SK-N-SH (cell line): Measurements from ENCODE around the gene ASXL2. TPM values are rescaled to one million over a fixed set of nuclear protein-coding genes. Genes with fewer than 3 reads are reported as not detected.

ENCODE experiments used
- CTCF ChIA-PET: fragments of 300-600, 350-600 bp; formaldehyde crosslinking; extraction: SDS; loops from one replicate; lab custom pipeline; 2021; lab: Yijun Ruan, JAX
- POLR2A ChIA-PET: fragments of 350-600 bp; sonication (Branson Sonifier 250); formaldehyde crosslinking; extraction: SDS; loops from one replicate; lab custom pipeline; 2020; ENCODE audit warnings: antibody characterized with exemption, inconsistent platforms; lab: Yijun Ruan, JAX
- DNase-seq: peaks from one replicate; pipeline ENCODE4 v3.0.0; 2012
- H2AFZ ChIP-seq: fragments of 200-600 bp; sonication (generic); 2 replicates; pipeline ENCODE4 v1.8.1; 2016; ENCODE audit warnings: antibody characterized with exemption, mild to moderate bottlenecking, low read depth
- H3F3A ChIP-seq: fragments of 200-600 bp; sonication (generic); replicated peaks from 2 replicates; pipeline ENCODE3; 2016; ENCODE audit warnings: antibody characterized with exemption, mild to moderate bottlenecking; ENCODE audit not compliant: insufficient read depth
- H3K27ac ChIP-seq, 2 experiments: fragments of 200-500 bp in 1 of 2; fragments of 200-600 bp in 1 of 2; sonication (Bioruptor generic) in 1 of 2; sonication (generic), shearing (Covaris generic) in 1 of 2; 2 replicates each; pipeline versions ENCODE4 v1.5.1 to v1.6.1; 2014 to 2016; ENCODE audit warnings: low read depth in 2 of 2, inconsistent platforms in 1 of 2, low read length in 1 of 2, mild to moderate bottlenecking in 1 of 2, mixed read lengths in 1 of 2
- H3K27me3 ChIP-seq: fragments of 200-600 bp; sonication (generic), shearing (Covaris generic); 2 replicates; pipeline ENCODE4 v1.6.1; 2016; ENCODE audit warnings: mixed run types; ENCODE audit not compliant: insufficient read depth
- H3K36me3 ChIP-seq, 2 experiments: fragments of 200-500 bp in 1 of 2; fragments of 200-600 bp in 1 of 2; sonication (Bioruptor generic) in 1 of 2; sonication (generic) in 1 of 2; replicated peaks in 1 of 2; 2 replicates each; pipeline versions ENCODE3 to v1.5.1; 2014 to 2016; ENCODE audit warnings: low read length in 1 of 2, mild to moderate bottlenecking in 1 of 2; ENCODE audit not compliant: insufficient read depth in 2 of 2, control insufficient read depth in 1 of 2
- H3K4me1 ChIP-seq, 2 experiments: fragments of 200-500 bp in 1 of 2; fragments of 200-600 bp in 1 of 2; sonication (Bioruptor generic) in 1 of 2; sonication (generic), shearing (Covaris generic) in 1 of 2; 2 replicates each; pipeline versions ENCODE4 v1.5.1 to v1.6.1; 2014 to 2016; ENCODE audit warnings: low read depth in 1 of 2, low read length in 1 of 2, mixed run types in 1 of 2; ENCODE audit not compliant: insufficient read depth in 2 of 2, control insufficient read depth in 1 of 2
- H3K4me2 ChIP-seq: fragments of 200-600 bp; sonication (generic), shearing (Covaris generic); 2 replicates; pipeline ENCODE4 v1.6.1; 2017; ENCODE audit warnings: mixed run types
- H3K4me3 ChIP-seq, 2 experiments: fragments of 200-500 bp in 1 of 2; fragments of 200-600 bp in 1 of 2; sonication (Bioruptor generic) in 1 of 2; sonication (generic), shearing (Covaris generic) in 1 of 2; 2 replicates each; pipeline versions ENCODE4 v1.5.1 to v1.8.1; 2014 to 2016; ENCODE audit warnings: low read depth in 2 of 2, inconsistent platforms in 1 of 2, low read length in 1 of 2, mild to moderate bottlenecking in 1 of 2, mixed read lengths in 1 of 2, moderate library complexity in 1 of 2
- H3K79me2 ChIP-seq: fragments of 200-600 bp; sonication (generic); 2 replicates; pipeline ENCODE4 v1.8.1; 2017; ENCODE audit warnings: mild to moderate bottlenecking; ENCODE audit not compliant: insufficient read depth
- H3K9ac ChIP-seq: fragments of 200-600 bp; sonication (generic); 2 replicates; pipeline ENCODE4 v1.6.1; 2017; ENCODE audit warnings: mixed run types
- H3K9me2 ChIP-seq: fragments of 200-600 bp; sonication (generic); 2 replicates; pipeline ENCODE4 v1.6.1; 2017; ENCODE audit warnings: mixed run types
- H3K9me3 ChIP-seq: fragments of 200-600 bp; sonication (generic); 2 replicates; pipeline ENCODE4 v1.6.1; 2017; ENCODE audit warnings: mixed run types, mild to moderate bottlenecking, moderate library complexity
- H4K20me1 ChIP-seq: fragments of 200-600 bp; sonication (generic); 2 replicates; pipeline ENCODE4 v1.6.1; 2017; ENCODE audit warnings: mild to moderate bottlenecking, mixed run types; ENCODE audit not compliant: insufficient read depth
- CHD2 ChIP-seq: fragments of 150-350 bp; IDR thresholded peaks from 2 replicates; pipeline ENCODE4 v1.6.1; 2018; ENCODE audit warnings: low read length; ENCODE audit not compliant: partially characterized antibody
- EP300 ChIP-seq, 2 experiments: IDR thresholded peaks; 2 replicates each; pipeline versions ENCODE4 v1.4.0 to v1.6.1; 2012; ENCODE audit warnings: borderline replicate concordance in 1 of 2, low read depth in 1 of 2, low read length in 1 of 2
- FOXM1 ChIP-seq: IDR thresholded peaks from 2 replicates; pipeline ENCODE4 v1.4.0; 2012; ENCODE audit warnings: low read depth, mild to moderate bottlenecking
- GABPA ChIP-seq: IDR thresholded peaks from 2 replicates; pipeline ENCODE4 v1.4.0; 2012; ENCODE audit warnings: low read depth, mild to moderate bottlenecking
- MAX ChIP-seq: IDR thresholded peaks from 2 replicates; pipeline ENCODE4 v1.4.0; 2012; ENCODE audit warnings: low read depth
- NFIC ChIP-seq: IDR thresholded peaks from 2 replicates; pipeline ENCODE4 v1.4.0; 2012; ENCODE audit warnings: borderline replicate concordance
- NRF1 ChIP-seq: IDR thresholded peaks from 2 replicates; pipeline ENCODE4 v1.6.1; 2012; ENCODE audit warnings: low read depth, mild to moderate bottlenecking, low read length
- WGBS: methylation state at CpG from one replicate; pipeline ENCODE4 v1.1.6; 2017; ENCODE audit warnings: low lambda C conversion rate; 5-methylcytosine and 5-hydroxymethylcytosine counted together
- polyA plus RNA-seq, 3 experiments: library from polyadenylated mRNA; depleted of rRNA; stranded (reverse); fragments of >200 nt; gene quantifications; 2 replicates each; pipeline ENCODE4 v1.2.3, GENCODE V29; 2012
- TF ChIP-seq, protein P1 (sequence below): IDR thresholded peaks from 2 replicates; pipeline ENCODE4 v1.6.1; 2012; ENCODE audit warnings: mild to moderate bottlenecking, low read depth, low read length, moderate library complexity
- TF ChIP-seq, protein P2 (sequence below): fragments of 150-350 bp; IDR thresholded peaks from 2 replicates; pipeline ENCODE4 v1.6.1; 2016; ENCODE audit warnings: mild to moderate bottlenecking, low read depth, low read length
- TF ChIP-seq, protein P3 (sequence below): fragments of 200-600 bp; sonication (generic); IDR thresholded peaks from 2 replicates; pipeline ENCODE4 v1.6.1; 2017; ENCODE audit warnings: antibody characterized with exemption, mild to moderate bottlenecking, moderate library complexity

The ASXL2 gene
- polyA plus RNA-seq, 1 of the 3 experiments (the other 2 are of a cell fraction) = 4.8 TPM

GRCh38 chr2:25787020-25787419 is 91.3 kb downstream of the ASXL2 start:
- ChIA-PET POLR2A (no interaction called here), CTCF (no interaction called here)
- Histone ChIP-seq H3K27ac (no peak overlapping the region), H3K9me3 (no peaks in the 10 kb centered on the region), H2AFZ (no peak overlapping the region), H3K36me3 (peaks cover 4 to 23% of the 10 kb centered on the region in 2 experiments), H3K27me3 (no peaks in the 10 kb centered on the region), H3K4me1 (no peaks in the 10 kb centered on the region), H3K4me2 (no peak overlapping the region), H3K9ac (no peak overlapping the region)
- 87% methylated on average over 2 of the region's 2 CpGs for WGBS
- no peak for DNase-seq
- TF ChIP-seq NRF1 (no peak), CHD2 (no peak), EP300 (IDR thresholded peaks at IDR 0.05; ENCODE audit: borderline replicate concordance in 1 of 2, low read depth in 1 of 2, low read length in 1 of 2) (no peak), MAX (no peak), NFIC (no peak), FOXM1 (no peak), GABPA (no peak)
- TF ChIP-seq, protein P1, sequence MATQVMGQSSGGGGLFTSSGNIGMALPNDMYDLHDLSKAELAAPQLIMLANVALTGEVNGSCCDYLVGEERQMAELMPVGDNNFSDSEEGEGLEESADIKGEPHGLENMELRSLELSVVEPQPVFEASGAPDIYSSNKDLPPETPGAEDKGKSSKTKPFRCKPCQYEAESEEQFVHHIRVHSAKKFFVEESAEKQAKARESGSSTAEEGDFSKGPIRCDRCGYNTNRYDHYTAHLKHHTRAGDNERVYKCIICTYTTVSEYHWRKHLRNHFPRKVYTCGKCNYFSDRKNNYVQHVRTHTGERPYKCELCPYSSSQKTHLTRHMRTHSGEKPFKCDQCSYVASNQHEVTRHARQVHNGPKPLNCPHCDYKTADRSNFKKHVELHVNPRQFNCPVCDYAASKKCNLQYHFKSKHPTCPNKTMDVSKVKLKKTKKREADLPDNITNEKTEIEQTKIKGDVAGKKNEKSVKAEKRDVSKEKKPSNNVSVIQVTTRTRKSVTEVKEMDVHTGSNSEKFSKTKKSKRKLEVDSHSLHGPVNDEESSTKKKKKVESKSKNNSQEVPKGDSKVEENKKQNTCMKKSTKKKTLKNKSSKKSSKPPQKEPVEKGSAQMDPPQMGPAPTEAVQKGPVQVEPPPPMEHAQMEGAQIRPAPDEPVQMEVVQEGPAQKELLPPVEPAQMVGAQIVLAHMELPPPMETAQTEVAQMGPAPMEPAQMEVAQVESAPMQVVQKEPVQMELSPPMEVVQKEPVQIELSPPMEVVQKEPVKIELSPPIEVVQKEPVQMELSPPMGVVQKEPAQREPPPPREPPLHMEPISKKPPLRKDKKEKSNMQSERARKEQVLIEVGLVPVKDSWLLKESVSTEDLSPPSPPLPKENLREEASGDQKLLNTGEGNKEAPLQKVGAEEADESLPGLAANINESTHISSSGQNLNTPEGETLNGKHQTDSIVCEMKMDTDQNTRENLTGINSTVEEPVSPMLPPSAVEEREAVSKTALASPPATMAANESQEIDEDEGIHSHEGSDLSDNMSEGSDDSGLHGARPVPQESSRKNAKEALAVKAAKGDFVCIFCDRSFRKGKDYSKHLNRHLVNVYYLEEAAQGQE = no peak
- TF ChIP-seq, protein P2, sequence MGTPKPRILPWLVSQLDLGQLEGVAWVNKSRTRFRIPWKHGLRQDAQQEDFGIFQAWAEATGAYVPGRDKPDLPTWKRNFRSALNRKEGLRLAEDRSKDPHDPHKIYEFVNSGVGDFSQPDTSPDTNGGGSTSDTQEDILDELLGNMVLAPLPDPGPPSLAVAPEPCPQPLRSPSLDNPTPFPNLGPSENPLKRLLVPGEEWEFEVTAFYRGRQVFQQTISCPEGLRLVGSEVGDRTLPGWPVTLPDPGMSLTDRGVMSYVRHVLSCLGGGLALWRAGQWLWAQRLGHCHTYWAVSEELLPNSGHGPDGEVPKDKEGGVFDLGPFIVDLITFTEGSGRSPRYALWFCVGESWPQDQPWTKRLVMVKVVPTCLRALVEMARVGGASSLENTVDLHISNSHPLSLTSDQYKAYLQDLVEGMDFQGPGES = no peak
- TF ChIP-seq, protein P3, sequence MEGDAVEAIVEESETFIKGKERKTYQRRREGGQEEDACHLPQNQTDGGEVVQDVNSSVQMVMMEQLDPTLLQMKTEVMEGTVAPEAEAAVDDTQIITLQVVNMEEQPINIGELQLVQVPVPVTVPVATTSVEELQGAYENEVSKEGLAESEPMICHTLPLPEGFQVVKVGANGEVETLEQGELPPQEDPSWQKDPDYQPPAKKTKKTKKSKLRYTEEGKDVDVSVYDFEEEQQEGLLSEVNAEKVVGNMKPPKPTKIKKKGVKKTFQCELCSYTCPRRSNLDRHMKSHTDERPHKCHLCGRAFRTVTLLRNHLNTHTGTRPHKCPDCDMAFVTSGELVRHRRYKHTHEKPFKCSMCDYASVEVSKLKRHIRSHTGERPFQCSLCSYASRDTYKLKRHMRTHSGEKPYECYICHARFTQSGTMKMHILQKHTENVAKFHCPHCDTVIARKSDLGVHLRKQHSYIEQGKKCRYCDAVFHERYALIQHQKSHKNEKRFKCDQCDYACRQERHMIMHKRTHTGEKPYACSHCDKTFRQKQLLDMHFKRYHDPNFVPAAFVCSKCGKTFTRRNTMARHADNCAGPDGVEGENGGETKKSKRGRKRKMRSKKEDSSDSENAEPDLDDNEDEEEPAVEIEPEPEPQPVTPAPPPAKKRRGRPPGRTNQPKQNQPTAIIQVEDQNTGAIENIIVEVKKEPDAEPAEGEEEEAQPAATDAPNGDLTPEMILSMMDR = no peak
- TF ChIP-seq, all 33 proteins: peak for 0
- no peak overlapping the region for H3K4me3 ChIP-seq
- peaks cover 5% of the 10 kb centered on the region for H3F3A ChIP-seq
- H3K79me2 ChIP-seq = peaks cover 9% of the 10 kb centered on the region; the same call in 1 of the 2 replicates
- H4K20me1 ChIP-seq = no peaks in the 10 kb centered on the region
- H3K9me2 ChIP-seq = no peaks in the 10 kb centered on the region
